ENCODE data around the gene NAGA.
"Not testable (repeated sequence)": the region's sequence is repeated elsewhere in the genome, so short reads cannot be mapped to it uniquely, and the experiment has no call there.

The NAGA gene

GRCh38 chr22:42074846-42075676, 4.4 kb upstream of the NAGA start:
- DNase-seq = no peak

GRCh38 chr22:42074132-42074811, 3.7 kb upstream of the NAGA start, which contains the start of gene PHETA2:
TSS of gene PHETA2 (plus strand) at chr22:42074248. CDS start at chr22:42077294, 3,046 bp downstream.
- peak; percentile 32 to 56 for DNase-seq

GRCh38 chr22:42073621-42074041, 3.0 kb upstream of the NAGA start:
- no peak for DNase-seq

- DNase-seq = no peak
Observed at GRCh38 chr22:42072606-42073330, 2.2 kb upstream of the NAGA start.

- DNase-seq = not testable (repeated sequence)
Observed at GRCh38 chr22:42071508-42071907, 896 bp upstream of the NAGA start.

- no peak for DNase-seq
Observed at GRCh38 chr22:42069801-42070516, 653 bp downstream of the NAGA start.

GRCh38 chr22:42068291-42068690, 2.3 kb downstream of the NAGA start:
- DNase-seq = no peak

- DNase-seq = no peak
Observed at GRCh38 chr22:42067671-42068251, 2.9 kb downstream of the NAGA start.

- DNase-seq = no peak
Observed at GRCh38 chr22:42066937-42067336, 3.7 kb downstream of the NAGA start.

GRCh38 chr22:42066126-42066761, 4.4 kb downstream of the NAGA start:
- DNase-seq = no peak

GRCh38 chr22:42065438-42066125, 5.0 kb downstream of the NAGA start:
- no peak for DNase-seq

GRCh38 chr22:42064629-42065028, 6.0 kb downstream of the NAGA start:
- DNase-seq = no peak

GRCh38 chr22:42062506-42063170, 8.0 kb downstream of the NAGA start:
- DNase-seq = no peak

- DNase-seq = no peak
Observed at GRCh38 chr22:42061041-42061440, 9.6 kb downstream of the NAGA start.

- DNase-seq = no peak
Observed at GRCh38 chr22:42060489-42060888, 10.1 kb downstream of the NAGA start.

GRCh38 chr22:42056757-42057511, 13.7 kb downstream of the NAGA start:
- DNase-seq = no peak

- DNase-seq = no peak
Observed at GRCh38 chr22:42052765-42053164, 17.8 kb downstream of the NAGA start.

- no peak for DNase-seq
Observed at GRCh38 chr22:42050641-42051180, 19.9 kb downstream of the NAGA start.

GRCh38 chr22:42041784-42042183, 28.8 kb downstream of the NAGA start:
- no peak for DNase-seq

GRCh38 chr22:42039271-42039670, 31.3 kb downstream of the NAGA start:
- no peak for DNase-seq
